Panc1 (cell line): ENCODE results near the gene COL6A2. TPM values are rescaled to one million over a fixed set of nuclear protein-coding genes. Genes with fewer than 3 reads are reported as not detected.

Experiments
- ATAC-seq: fragments of 200-7000 bp; cut with Tn5 transposase; 2 replicates; pipeline ENCODE4 v1.9.1; 2020; ENCODE audit warnings: mild to moderate bottlenecking, moderate library complexity
- BruUV-seq: library from RNA; stranded (reverse); fragments of 400-500 nt; replicated peaks from 2 replicates; lab custom pipeline; 2021; lab: Mats Ljungman, UMichigan
- CTCF ChIA-PET: fragments of 300-600 bp; sonication (Branson Sonifier 250); formaldehyde crosslinking; loops from one replicate; lab custom pipeline; 2022; ENCODE audit warnings: antibody characterized with exemption; lab: Charles Lee
- POLR2A ChIA-PET: fragments of 300-600 bp; sonication (Branson Sonifier 250); formaldehyde crosslinking; loops from one replicate; lab custom pipeline; 2022; ENCODE audit warnings: antibody characterized with exemption; lab: Charles Lee
- DNase-seq: peaks from one replicate; pipeline ENCODE4 v3.0.0-alpha.2; 2010; ENCODE audit warnings: low read depth, low spot score
- H3K27ac ChIP-seq: 2 replicates; pipeline ENCODE4 v1.5.1; 2011; ENCODE audit warnings: mild to moderate bottlenecking, low read length, inconsistent platforms
- H3K27me3 ChIP-seq: fragments of 200-500 bp; sonication (Bioruptor generic); 2 replicates; pipeline ENCODE4 v1.6.0; 2014; ENCODE audit warnings: low read length, inconsistent platforms; ENCODE audit not compliant: control insufficient read depth, insufficient read depth
- H3K36me3 ChIP-seq: fragments of 200-500 bp; sonication (Bioruptor generic); 2 replicates; pipeline ENCODE4 v1.5.1; 2014; ENCODE audit warnings: inconsistent platforms, mild to moderate bottlenecking, low read length, moderate library complexity; ENCODE audit not compliant: control insufficient read depth, insufficient read depth
- H3K4me1 ChIP-seq: 2 replicates; pipeline ENCODE4 v1.5.1; 2011; ENCODE audit warnings: inconsistent platforms, mild to moderate bottlenecking, low read length, moderate library complexity; ENCODE audit not compliant: control insufficient read depth, insufficient read depth
- H3K4me3 ChIP-seq, 2 experiments: 2 replicates each; pipeline ENCODE4 v1.5.1; 2011 to 2012; ENCODE audit warnings: low read depth in 2 of 2, low read length in 2 of 2, mild to moderate bottlenecking in 2 of 2, inconsistent platforms in 1 of 2, moderate library complexity in 1 of 2
- H3K9me3 ChIP-seq: fragments of 200-500 bp; sonication (Bioruptor generic); 2 replicates; pipeline ENCODE4 v1.5.1; 2014; ENCODE audit warnings: low read depth, mild to moderate bottlenecking, inconsistent platforms, low read length, moderate library complexity; ENCODE audit not compliant: control insufficient read depth, insufficient read depth
- POLR2AphosphoS5 ChIP-seq: IDR thresholded peaks from 2 replicates; pipeline ENCODE4 v1.6.1; 2012; ENCODE audit warnings: mild to moderate bottlenecking, low read depth, low read length, moderate library complexity
- SIN3A ChIP-seq: IDR thresholded peaks from 2 replicates; pipeline ENCODE4 v1.6.1; 2012; ENCODE audit warnings: low read depth, mild to moderate bottlenecking, low read length, moderate library complexity, borderline replicate concordance; ENCODE audit not compliant: insufficient read depth
- TCF7L2 ChIP-seq: IDR thresholded peaks from 2 replicates; pipeline ENCODE4 v1.6.1; 2011; ENCODE audit warnings: mild to moderate bottlenecking, low read depth, low read length, inconsistent platforms
- in situ Hi-C: cut with HindIII; loops from 2 replicates; pipeline ENCODE4 v1.10.0; 2016; ENCODE audit warnings: low sequenced_read_pairs, low pct_unique_long_range_greater_than_20kb
- intact Hi-C: fragments of 100-400 bp; cut with micrococcal nuclease; formaldehyde crosslinking; loops from one replicate; pipeline ENCODE4 v1.10.0; 2022; ENCODE audit not compliant: unreplicated experiment
- total RNA-seq: library from RNA; stranded (reverse); gene quantifications from one replicate; pipeline ENCODE4 v1.2.1, GENCODE V29; 2021; ENCODE audit not compliant: unreplicated experiment
- TF ChIP-seq, protein P1 (sequence below), 2 experiments: IDR thresholded peaks; 2 replicates each; pipeline ENCODE4 v1.6.1; 2011 to 2012; ENCODE audit warnings: low read depth in 2 of 2, control low read depth in 1 of 2, low read length in 1 of 2, mild to moderate bottlenecking in 1 of 2, moderate library complexity in 1 of 2; ENCODE audit not compliant: insufficient read depth in 1 of 2
- TF ChIP-seq, protein P2 (sequence below): fragments of 450-650 bp; IDR thresholded peaks from 2 replicates; pipeline ENCODE4 v1.5.1; 2017; ENCODE audit warnings: mild to moderate bottlenecking

COL6A2 gene
- total RNA-seq, 1 experiment from 2014 or later, result 29.9 TPM

DNA sequence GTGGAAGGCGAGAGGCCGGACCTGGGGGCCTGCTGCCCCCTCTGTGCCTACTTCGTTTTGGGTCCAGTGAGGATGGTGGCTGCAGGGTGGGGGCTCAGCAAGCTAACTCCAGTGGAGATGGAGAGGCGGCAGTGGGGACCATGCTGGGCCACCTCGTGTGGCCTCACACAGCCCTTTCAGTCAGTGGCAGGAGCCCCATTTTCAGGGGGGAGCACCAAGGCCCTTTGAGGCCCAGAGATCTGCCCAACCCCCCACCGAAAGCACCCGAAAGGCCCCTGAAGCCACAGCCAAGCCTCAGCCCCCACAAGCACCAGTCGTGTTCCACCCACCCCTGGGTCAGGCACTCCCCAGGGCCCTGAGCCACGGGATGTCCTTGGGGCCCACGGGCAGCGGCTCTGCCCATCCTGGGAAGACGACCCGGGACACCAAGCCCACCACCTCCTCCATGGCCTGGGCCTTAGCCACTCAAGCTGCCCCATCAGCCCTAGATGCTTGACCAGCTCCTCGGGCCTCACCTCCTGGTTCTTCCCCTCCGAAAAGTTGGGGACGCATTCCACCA lies 57.1 kb downstream of the COL6A2 start:
- Histone ChIP-seq H3K4me3 (no peak overlapping the region), H3K27me3 (no peaks in the 10 kb centered on the region), H3K4me1 (no peaks in the 10 kb centered on the region), H3K9me3 (no peaks in the 10 kb centered on the region), H3K36me3 (no peaks in the 10 kb centered on the region), H3K27ac (no peak overlapping the region)
- ChIA-PET POLR2A (no interaction called here), CTCF (no interaction called here)
- in situ Hi-C loops (no loop called here), intact Hi-C loops (no loop called here)
- no TSS peak for BruUV-seq
- no peak for TF ChIP-seq TCF7L2
- ATAC-seq (no peak), DNase-seq (no peak)

DNA sequence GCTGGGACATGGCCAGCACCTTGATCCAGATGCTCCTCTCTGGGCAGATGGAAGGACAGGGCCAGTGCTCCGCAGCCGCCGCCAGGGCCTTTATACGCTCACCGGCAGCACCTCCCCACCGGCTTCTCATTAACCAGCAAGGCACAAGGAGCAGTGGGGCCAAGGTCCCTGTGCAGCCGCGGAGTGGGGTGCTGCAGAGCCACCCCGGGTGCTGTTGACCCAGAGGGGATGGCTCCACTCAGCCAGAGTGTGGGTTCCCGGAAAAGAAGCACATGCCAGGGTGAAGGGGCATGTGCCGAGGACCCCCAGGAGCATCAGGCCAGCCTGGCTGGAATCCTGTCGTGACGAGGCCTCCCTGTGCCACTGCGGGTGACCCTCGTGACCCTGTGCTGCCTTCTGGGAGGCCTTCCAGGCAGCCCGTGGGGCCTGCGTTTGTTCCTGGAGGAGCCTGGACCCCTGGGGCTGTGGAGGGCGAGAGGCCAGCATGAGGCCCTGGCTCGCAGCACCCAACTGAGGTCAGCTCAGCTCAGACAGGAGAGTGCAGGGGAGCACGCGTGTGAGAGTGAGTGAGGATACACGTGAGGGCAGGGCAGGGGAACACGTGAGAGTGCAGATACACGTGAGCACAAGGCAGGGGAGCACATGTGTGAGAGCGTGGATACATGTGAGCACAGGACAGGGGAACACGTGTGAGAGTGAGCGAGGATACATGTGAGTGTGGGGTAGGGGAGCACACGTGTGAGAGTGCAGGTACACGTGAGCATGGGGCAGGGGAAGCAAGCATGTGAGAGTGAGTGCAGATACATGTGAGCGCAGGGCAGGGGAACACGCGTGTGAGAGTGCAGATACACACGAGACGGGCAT lies 57.8 kb downstream of the COL6A2 start, which contains the start of gene FTCD:
FTCD (minus strand) TSS at position 66 of the 864 bp plus-strand sequence; CDS start at position 10, 56 bp downstream.
- ChIA-PET CTCF (no interaction called here), POLR2A (no interaction called here)
- Histone ChIP-seq H3K36me3 (no peaks in the 10 kb centered on the region), H3K4me3 (no peak within 1 kb of the TSS), H3K9me3 (no peaks in the 10 kb centered on the region), H3K27ac (no peak within 1 kb of the TSS), H3K27me3 (no peaks in the 10 kb centered on the region), H3K4me1 (no peaks in the 10 kb centered on the region)
- no peak for TF ChIP-seq SIN3A
- TF ChIP-seq, protein P1, sequence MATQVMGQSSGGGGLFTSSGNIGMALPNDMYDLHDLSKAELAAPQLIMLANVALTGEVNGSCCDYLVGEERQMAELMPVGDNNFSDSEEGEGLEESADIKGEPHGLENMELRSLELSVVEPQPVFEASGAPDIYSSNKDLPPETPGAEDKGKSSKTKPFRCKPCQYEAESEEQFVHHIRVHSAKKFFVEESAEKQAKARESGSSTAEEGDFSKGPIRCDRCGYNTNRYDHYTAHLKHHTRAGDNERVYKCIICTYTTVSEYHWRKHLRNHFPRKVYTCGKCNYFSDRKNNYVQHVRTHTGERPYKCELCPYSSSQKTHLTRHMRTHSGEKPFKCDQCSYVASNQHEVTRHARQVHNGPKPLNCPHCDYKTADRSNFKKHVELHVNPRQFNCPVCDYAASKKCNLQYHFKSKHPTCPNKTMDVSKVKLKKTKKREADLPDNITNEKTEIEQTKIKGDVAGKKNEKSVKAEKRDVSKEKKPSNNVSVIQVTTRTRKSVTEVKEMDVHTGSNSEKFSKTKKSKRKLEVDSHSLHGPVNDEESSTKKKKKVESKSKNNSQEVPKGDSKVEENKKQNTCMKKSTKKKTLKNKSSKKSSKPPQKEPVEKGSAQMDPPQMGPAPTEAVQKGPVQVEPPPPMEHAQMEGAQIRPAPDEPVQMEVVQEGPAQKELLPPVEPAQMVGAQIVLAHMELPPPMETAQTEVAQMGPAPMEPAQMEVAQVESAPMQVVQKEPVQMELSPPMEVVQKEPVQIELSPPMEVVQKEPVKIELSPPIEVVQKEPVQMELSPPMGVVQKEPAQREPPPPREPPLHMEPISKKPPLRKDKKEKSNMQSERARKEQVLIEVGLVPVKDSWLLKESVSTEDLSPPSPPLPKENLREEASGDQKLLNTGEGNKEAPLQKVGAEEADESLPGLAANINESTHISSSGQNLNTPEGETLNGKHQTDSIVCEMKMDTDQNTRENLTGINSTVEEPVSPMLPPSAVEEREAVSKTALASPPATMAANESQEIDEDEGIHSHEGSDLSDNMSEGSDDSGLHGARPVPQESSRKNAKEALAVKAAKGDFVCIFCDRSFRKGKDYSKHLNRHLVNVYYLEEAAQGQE (IDR thresholded peaks at IDR 0.05; ENCODE audit: insufficient read depth in 1 of 2, low read depth in 2 of 2, low read length in 1 of 2), result no peak
- TF ChIP-seq, protein P2, sequence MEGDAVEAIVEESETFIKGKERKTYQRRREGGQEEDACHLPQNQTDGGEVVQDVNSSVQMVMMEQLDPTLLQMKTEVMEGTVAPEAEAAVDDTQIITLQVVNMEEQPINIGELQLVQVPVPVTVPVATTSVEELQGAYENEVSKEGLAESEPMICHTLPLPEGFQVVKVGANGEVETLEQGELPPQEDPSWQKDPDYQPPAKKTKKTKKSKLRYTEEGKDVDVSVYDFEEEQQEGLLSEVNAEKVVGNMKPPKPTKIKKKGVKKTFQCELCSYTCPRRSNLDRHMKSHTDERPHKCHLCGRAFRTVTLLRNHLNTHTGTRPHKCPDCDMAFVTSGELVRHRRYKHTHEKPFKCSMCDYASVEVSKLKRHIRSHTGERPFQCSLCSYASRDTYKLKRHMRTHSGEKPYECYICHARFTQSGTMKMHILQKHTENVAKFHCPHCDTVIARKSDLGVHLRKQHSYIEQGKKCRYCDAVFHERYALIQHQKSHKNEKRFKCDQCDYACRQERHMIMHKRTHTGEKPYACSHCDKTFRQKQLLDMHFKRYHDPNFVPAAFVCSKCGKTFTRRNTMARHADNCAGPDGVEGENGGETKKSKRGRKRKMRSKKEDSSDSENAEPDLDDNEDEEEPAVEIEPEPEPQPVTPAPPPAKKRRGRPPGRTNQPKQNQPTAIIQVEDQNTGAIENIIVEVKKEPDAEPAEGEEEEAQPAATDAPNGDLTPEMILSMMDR, result no peak
- no peak for TF ChIP-seq TCF7L2
- BruUV-seq, result no TSS peak
- intact Hi-C loops (no loop called here), in situ Hi-C loops (no loop called here)
- DNase-seq (no peak), ATAC-seq (no peak)

DNA sequence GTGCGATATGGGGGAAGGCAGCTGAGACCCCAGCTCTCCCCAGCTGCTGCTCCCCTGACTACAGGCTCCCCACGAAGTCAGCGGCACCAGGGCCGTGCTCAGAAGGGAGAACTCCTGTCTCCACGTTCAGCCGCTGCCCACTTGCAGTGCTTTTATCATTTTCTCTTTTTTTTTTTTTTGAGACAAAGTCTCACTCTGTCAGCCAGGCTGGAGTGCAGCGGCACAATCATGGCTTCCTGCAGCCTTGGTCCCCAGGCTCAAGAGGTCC lies 58.4 kb downstream of the COL6A2 start:
- in situ Hi-C loops, result no loop called here
- TF ChIP-seq POLR2AphosphoS5 (no peak), SIN3A (no peak), TCF7L2 (no peak)
- TF ChIP-seq, protein P1 (IDR thresholded peaks at IDR 0.05; ENCODE audit: insufficient read depth in 1 of 2, low read depth in 2 of 2, low read length in 1 of 2), result no peak
- TF ChIP-seq, protein P2, result no peak
- no peak for ATAC-seq
- no peak overlapping the region for H3K4me3 ChIP-seq
- H3K4me1 ChIP-seq, result no peaks in the 10 kb centered on the region
- no peaks in the 10 kb centered on the region for H3K36me3 ChIP-seq
- H3K27ac ChIP-seq, result no peak overlapping the region
- H3K27me3 ChIP-seq, result no peaks in the 10 kb centered on the region
- DNase-seq, result no peak
- CTCF ChIA-PET, result no interaction called here
- H3K9me3 ChIP-seq, result no peaks in the 10 kb centered on the region
- intact Hi-C loops, result no loop called here
- POLR2A ChIA-PET, result no interaction called here
- BruUV-seq, result no TSS peak
